GM19328 (cell line): Measurements from ENCODE around the gene CD3G.
"Not testable (repeated sequence)": the region's sequence is repeated elsewhere in the genome, so short reads cannot be mapped to it uniquely, and the experiment has no call there.

Experiments
- ATAC-seq: cut with Tn5 transposase; IDR thresholded peaks from one replicate; pipeline ENCODE4 v1.9.1; 2021; ENCODE audit warnings: mild to moderate bottlenecking, moderate library complexity; ENCODE audit not compliant: unreplicated experiment

Gene CD3G

GRCh38 chr11:118374729-118375128 is 30.6 kb downstream of the CD3G start:
- ATAC-seq = no peak

DNA sequence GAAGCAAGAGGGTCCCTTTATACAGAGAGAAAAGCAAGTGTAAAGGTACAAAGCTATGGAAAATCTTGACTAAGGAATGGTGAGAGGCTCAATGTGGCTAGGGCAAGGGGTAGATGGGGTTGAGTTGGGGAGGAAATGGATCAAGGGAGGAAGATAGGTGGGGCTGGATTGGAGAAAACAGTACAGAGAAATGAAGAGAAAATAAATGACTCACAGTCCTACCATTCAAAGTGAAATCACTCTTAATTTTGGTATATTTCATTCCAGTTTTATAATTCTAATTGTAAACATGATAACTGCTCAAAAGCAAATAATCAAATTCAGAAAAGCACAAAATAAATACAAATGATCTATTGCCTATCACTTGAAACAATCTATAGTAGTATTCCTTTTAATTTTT is 31.8 kb downstream of the CD3G start:
- no peak for ATAC-seq

- no peak for ATAC-seq
These were observed 35.4 kb downstream of the CD3G start for GRCh38 chr11:118379497-118379896.

- ATAC-seq = no peak
These were observed 36.4 kb downstream of the CD3G start for GRCh38 chr11:118380571-118380970.

DNA sequence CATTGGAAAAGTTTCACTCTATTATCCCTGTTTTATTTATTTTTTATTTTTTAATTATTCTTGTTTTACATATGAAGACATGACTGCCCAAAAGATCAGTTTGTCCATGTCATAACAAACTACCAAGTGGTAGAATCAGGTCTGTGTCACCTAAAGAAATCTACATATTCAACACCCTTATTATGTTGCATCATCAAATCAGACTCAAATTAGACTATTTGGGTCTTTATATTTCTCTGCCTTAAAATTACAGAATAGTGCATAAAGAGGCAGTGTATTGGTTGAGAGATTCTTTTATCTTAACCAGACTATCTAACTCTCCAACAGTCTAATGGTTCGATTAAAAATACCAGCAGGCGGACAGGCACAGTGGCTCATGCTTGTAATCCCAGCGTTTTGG is 38.8 kb downstream of the CD3G start:
- ATAC-seq = no peak

DNA sequence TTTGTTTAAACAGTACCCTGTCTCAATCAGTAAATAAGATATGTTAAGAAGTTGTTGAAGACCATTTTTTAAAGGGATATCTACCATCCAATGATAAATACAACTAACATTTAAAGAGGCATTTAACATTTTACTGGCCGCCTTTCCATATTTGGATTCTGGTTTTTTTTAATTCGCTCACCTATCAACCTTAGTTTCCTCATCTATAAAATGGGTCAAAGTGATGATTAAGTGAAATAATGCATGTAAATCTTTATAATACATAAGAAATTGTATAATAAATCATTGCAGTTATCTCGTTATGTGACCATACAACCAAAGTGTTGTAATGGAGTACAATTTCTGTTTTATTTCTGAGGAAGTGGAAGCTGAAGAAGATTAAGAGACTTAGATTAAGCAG is 39.5 kb downstream of the CD3G start:
- ATAC-seq = no peak

DNA sequence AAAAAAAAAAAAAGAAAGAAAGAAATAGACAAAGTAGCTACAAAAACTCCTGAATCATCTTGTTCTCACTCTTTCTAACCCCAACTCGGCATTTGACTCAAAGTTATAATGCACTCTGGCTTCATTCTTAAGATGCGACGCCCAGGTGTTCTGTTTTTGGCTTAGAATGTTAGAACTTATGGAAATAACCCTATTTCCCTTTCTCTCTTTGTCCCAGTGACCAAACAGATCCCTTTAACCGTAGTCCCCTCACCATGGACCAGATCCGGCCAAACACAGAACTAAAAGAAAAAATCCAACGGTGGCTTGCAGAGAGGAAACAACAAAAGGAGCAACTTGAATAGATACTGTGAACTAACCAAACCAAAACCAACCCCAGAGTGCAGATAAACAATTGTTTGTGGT is 52.0 kb downstream of the CD3G start:
- ATAC-seq = no peak

GRCh38 chr11:118397448-118397847 is 53.3 kb downstream of the CD3G start:
- ATAC-seq = no peak

DNA sequence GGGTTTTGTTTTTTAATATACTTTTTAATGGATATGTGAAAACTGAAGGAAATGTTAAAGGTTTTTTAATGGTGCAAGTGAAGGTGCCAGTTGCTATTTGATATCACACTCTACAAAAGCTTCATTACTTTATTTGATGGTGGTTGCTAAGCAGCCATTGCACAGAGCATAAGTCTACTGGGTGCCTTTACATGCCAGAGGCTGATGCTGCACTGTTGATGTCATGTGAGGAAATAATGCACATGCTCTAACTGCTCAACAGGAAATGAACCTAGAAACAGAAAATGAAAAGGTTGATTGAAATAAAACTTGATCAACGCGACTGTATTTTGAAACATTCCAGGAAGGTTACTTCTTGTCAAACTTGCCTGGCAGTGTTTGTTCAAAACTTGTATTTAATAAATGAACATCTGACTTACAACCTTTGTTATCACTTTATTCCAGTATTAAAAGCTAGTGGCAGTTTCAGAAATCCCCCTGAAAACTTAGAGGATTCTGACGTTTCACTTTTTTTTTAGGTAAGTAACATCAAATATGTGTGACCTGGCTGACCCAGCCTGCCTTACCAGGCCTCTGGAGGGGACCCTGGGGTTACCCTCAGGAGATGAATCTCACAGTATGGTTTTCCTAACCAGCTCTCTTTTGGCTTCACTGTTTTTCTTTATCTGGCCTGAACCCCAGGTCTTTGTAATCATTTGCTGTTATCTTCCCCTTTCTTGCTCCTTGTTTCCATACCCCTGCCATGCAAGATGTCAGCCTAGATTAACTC is 54.8 kb downstream of the CD3G start:
- ATAC-seq = no peak

DNA sequence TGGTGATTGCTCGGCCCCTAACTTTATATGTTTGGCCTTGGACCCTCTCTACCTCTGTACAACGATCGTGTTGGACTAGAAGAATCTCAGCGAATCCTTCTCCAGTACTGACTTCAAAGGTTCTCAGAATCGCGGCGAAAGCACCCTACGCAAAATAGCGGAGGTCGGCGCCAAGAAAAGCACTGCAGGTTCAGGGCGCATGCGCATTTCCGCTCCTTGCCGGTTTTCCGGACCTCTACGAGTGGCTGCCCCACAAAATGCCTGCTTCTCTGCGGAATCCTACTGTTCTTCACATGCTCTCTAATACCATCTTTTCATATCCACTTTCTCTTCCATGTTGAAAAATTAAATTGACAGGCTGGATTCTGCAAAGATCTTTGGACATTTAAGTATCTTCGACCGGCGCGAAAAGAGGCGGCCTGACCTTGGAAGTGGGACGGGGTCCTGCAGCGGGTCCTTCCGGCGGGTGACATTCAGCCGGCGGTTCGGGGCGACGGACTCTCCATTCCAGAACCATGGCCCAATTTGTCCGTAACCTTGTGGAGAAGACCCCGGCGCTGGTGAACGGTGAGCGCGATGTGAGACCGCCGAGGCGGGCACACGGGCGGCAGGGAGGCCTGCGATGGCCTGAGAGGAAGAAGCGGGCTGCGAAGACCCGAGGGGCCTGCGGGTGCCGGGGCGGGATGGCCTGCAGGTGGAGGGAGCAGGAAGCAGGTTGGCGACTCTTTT is 57.2 kb downstream of the CD3G start, which contains the start of gene ATP5MG:
Gene ATP5MG (plus strand): TSS at position 456 of the 729 bp plus-strand sequence. CDS start 60 bp downstream, at position 516.
- ATAC-seq = no peak

- ATAC-seq = no peak
These were observed 57.9 kb downstream of the CD3G start for GRCh38 chr11:118401880-118402590.

DNA sequence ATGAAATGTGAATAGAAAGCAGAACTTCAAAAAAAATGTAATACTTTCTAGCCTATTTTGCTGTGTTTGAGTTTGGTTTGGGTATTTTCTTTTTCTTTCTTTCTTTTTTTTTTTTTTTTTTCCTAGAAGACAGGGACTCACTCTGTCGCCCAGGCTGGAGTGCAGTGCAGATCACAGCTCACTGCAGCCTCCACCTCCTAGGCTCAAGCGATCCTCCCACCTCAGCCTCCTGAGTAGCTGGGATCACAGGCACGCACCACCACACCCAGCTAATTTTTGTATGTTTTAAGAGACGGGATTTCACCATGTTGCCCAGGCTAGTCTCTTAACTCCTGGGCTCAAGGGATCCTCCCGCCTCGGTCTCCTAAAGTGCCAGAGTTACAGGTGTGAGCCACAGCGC is 58.5 kb downstream of the CD3G start:
- ATAC-seq = not testable (repeated sequence)
